Stimulated activated CD8-positive, alpha-beta memory T cell treated with anti-CD3 and anti-CD28 coated beads, Interleukin-4, amount 100 ng/mL, for 1 hour (primary cell): Measurements from ENCODE around the gene S100A1.

ENCODE experiments used
- DNase-seq, 2 donors: peaks; one replicate each; pipeline ENCODE4 v3.0.0-alpha.2; 2020; ENCODE audit warnings: low read depth in 2 of 2, low spot score in 1 of 2

S100A1 gene

GRCh38 chr1:153679337-153680119 is 51.3 kb downstream of the S100A1 start:
- no peak for DNase-seq

- no peak for DNase-seq
These were observed 51.8 kb downstream of the S100A1 start for GRCh38 chr1:153680120-153680403.
